HG03135 (cell line): ENCODE measurements around the gene NR3C1.
"Not testable (repeated sequence)": the region's sequence is repeated elsewhere in the genome, so short reads cannot be mapped to it uniquely, and the experiment has no call there.

ENCODE experiments used
- ATAC-seq: cut with Tn5 transposase; IDR thresholded peaks from one replicate; pipeline ENCODE4 v1.9.1; 2021; ENCODE audit warnings: mild to moderate bottlenecking, moderate library complexity; ENCODE audit not compliant: unreplicated experiment

The NR3C1 gene

GRCh38 chr5:143341807-143342570 lies 61.5 kb downstream of the NR3C1 start:
- ATAC-seq: no peak

- ATAC-seq: no peak
Observed at GRCh38 chr5:143340891-143341685, 62.4 kb downstream of the NR3C1 start.

GRCh38 chr5:143338658-143339366 lies 64.7 kb downstream of the NR3C1 start:
- no peak for ATAC-seq

GRCh38 chr5:143337946-143338345 lies 65.5 kb downstream of the NR3C1 start:
- ATAC-seq: no peak

GRCh38 chr5:143336485-143336884 lies 67.0 kb downstream of the NR3C1 start:
- no peak for ATAC-seq

GRCh38 chr5:143334903-143335302 lies 68.6 kb downstream of the NR3C1 start:
- no peak for ATAC-seq

GRCh38 chr5:143334380-143334779 lies 69.1 kb downstream of the NR3C1 start:
- ATAC-seq: not testable (repeated sequence)

GRCh38 chr5:143331956-143332355 lies 71.5 kb downstream of the NR3C1 start:
- ATAC-seq: no peak

- ATAC-seq: no peak
Observed at GRCh38 chr5:143329843-143330242, 73.6 kb downstream of the NR3C1 start.

GRCh38 chr5:143328589-143329220 lies 74.8 kb downstream of the NR3C1 start:
- no peak for ATAC-seq

- ATAC-seq: not testable (repeated sequence)
Observed at GRCh38 chr5:143325086-143325485, 78.4 kb downstream of the NR3C1 start.

GRCh38 chr5:143322931-143323630 lies 80.4 kb downstream of the NR3C1 start:
- not testable (repeated sequence) for ATAC-seq

GRCh38 chr5:143322176-143322575 lies 81.3 kb downstream of the NR3C1 start:
- ATAC-seq: no peak

- no peak for ATAC-seq
Observed at GRCh38 chr5:143319437-143320227, 83.9 kb downstream of the NR3C1 start.

- ATAC-seq: no peak
Observed at GRCh38 chr5:143318833-143319232, 84.7 kb downstream of the NR3C1 start.

- ATAC-seq: no peak
Observed at GRCh38 chr5:143318270-143318669, 85.2 kb downstream of the NR3C1 start.

GRCh38 chr5:143316844-143317631 lies 86.4 kb downstream of the NR3C1 start:
- ATAC-seq: no peak

- ATAC-seq: no peak
Observed at GRCh38 chr5:143316337-143316736, 87.1 kb downstream of the NR3C1 start.

- no peak for ATAC-seq
Observed at GRCh38 chr5:143315929-143316328, 87.6 kb downstream of the NR3C1 start.
